Ishikawa (cell line): ENCODE data around the gene CACNA2D2.

Experiments used
- CEBPB ChIP-seq: IDR thresholded peaks from 2 replicates; pipeline ENCODE4 v1.6.1; 2012
- CREB1 ChIP-seq: IDR thresholded peaks from 2 replicates; pipeline ENCODE4 v1.6.1; 2012; ENCODE audit warnings: low read depth
- EGR1 ChIP-seq: IDR thresholded peaks from 2 replicates; pipeline ENCODE4 v1.6.1; 2012
- EP300 ChIP-seq: IDR thresholded peaks from 2 replicates; pipeline ENCODE4 v1.6.1; 2012; ENCODE audit warnings: borderline replicate concordance
- FOXM1 ChIP-seq: IDR thresholded peaks from 2 replicates; pipeline ENCODE4 v1.6.1; 2012; ENCODE audit warnings: low read depth, borderline replicate concordance
- NFIC ChIP-seq: IDR thresholded peaks from 2 replicates; pipeline ENCODE4 v1.6.1; 2012
- RAD21 ChIP-seq: IDR thresholded peaks from 2 replicates; pipeline ENCODE4 v1.6.1; 2012; ENCODE audit warnings: low read depth
- TAF1 ChIP-seq: IDR thresholded peaks from 2 replicates; pipeline ENCODE4 v1.6.1; 2012; ENCODE audit warnings: low read depth, mild to moderate bottlenecking
- TCF12 ChIP-seq: IDR thresholded peaks from 2 replicates; pipeline ENCODE4 v1.6.1; 2012; ENCODE audit warnings: low read depth
- TEAD4 ChIP-seq: IDR thresholded peaks from 2 replicates; pipeline ENCODE4 v1.6.1; 2012
- YY1 ChIP-seq: IDR thresholded peaks from 2 replicates; pipeline ENCODE4 v1.6.1; 2012; ENCODE audit warnings: low read depth
- ZBTB7A ChIP-seq: IDR thresholded peaks from 2 replicates; pipeline ENCODE4 v1.6.1; 2012; ENCODE audit warnings: low read depth
- TF ChIP-seq, protein P1 (sequence below): IDR thresholded peaks from 2 replicates; pipeline ENCODE4 v1.6.1; 2012; ENCODE audit warnings: low read depth, mild to moderate bottlenecking
- TF ChIP-seq, protein P2 (sequence below): IDR thresholded peaks from 2 replicates; pipeline ENCODE4 v1.6.1; 2012
- TF ChIP-seq, protein P3 (sequence below): IDR thresholded peaks from 2 replicates; pipeline ENCODE4 v1.6.1; 2012

CACNA2D2 gene

DNA sequence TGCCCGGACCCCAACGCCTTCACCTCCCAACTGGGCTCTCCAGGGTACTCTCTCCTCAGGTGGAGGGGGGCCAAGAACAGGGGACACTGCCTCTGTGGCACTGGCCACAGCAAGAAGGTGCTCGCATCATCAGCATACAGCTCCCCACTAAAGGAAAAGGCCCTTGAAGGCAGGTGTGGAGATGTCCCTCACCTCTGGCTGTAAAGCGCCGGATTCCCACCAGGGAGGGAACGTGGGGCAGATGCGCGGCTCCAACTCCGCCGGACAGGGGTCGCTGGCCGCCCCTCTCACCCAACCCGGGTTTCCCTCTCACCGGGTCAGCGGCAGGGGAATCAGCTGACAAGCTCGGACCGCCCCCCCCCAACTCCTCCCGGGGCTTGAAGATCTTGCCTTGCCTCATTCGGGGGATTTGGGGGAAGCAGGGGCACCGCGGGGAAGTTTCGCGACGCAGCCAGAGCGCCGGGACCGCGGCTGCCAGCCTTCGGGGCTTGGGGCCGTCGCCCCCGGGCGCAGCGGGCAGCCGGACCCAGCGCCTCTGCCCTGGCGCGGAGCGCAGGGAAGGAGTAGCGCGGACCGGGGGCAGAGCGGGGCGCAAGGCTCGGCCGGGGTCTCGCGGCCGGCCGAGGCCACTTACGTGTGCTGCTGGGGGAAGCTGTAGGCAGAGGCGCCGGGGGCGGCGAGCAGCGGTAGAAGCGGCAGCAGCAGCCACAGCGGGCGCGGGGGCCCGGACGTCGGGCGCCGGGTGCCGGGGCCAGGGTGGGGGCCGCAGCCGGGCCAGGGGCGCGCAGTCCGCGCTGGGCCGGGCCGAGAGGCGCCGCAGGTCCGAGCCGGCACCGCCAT is 630 bp downstream of the CACNA2D2 start:
- TF ChIP-seq CREB1 (no peak), ZBTB7A (peak; percentile 69; the same call in 1 of the 2 replicates), NFIC (no peak)

DNA sequence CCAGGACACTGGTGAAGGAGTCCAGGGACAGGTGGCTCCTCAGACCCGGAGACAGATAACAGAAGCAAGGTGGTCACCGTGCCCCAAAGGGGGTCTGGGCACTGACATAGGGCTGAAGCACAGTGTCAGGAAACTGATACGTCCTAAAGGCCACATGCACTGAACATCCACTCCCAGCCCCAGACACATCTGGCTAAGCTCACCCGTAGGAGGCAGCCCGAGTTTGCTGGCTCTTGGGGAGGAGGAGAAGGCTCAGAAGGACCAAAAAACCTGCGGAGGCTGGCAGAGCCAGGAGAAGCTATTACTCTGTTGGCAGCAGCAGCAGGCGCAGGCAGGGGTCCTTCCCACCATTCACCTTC is 1.2 kb downstream of the CACNA2D2 start:
- TF ChIP-seq, protein P1, sequence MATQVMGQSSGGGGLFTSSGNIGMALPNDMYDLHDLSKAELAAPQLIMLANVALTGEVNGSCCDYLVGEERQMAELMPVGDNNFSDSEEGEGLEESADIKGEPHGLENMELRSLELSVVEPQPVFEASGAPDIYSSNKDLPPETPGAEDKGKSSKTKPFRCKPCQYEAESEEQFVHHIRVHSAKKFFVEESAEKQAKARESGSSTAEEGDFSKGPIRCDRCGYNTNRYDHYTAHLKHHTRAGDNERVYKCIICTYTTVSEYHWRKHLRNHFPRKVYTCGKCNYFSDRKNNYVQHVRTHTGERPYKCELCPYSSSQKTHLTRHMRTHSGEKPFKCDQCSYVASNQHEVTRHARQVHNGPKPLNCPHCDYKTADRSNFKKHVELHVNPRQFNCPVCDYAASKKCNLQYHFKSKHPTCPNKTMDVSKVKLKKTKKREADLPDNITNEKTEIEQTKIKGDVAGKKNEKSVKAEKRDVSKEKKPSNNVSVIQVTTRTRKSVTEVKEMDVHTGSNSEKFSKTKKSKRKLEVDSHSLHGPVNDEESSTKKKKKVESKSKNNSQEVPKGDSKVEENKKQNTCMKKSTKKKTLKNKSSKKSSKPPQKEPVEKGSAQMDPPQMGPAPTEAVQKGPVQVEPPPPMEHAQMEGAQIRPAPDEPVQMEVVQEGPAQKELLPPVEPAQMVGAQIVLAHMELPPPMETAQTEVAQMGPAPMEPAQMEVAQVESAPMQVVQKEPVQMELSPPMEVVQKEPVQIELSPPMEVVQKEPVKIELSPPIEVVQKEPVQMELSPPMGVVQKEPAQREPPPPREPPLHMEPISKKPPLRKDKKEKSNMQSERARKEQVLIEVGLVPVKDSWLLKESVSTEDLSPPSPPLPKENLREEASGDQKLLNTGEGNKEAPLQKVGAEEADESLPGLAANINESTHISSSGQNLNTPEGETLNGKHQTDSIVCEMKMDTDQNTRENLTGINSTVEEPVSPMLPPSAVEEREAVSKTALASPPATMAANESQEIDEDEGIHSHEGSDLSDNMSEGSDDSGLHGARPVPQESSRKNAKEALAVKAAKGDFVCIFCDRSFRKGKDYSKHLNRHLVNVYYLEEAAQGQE: no peak
- no peak for TF ChIP-seq NFIC
- TF ChIP-seq EP300: no peak
- TF ChIP-seq EGR1: no peak

DNA sequence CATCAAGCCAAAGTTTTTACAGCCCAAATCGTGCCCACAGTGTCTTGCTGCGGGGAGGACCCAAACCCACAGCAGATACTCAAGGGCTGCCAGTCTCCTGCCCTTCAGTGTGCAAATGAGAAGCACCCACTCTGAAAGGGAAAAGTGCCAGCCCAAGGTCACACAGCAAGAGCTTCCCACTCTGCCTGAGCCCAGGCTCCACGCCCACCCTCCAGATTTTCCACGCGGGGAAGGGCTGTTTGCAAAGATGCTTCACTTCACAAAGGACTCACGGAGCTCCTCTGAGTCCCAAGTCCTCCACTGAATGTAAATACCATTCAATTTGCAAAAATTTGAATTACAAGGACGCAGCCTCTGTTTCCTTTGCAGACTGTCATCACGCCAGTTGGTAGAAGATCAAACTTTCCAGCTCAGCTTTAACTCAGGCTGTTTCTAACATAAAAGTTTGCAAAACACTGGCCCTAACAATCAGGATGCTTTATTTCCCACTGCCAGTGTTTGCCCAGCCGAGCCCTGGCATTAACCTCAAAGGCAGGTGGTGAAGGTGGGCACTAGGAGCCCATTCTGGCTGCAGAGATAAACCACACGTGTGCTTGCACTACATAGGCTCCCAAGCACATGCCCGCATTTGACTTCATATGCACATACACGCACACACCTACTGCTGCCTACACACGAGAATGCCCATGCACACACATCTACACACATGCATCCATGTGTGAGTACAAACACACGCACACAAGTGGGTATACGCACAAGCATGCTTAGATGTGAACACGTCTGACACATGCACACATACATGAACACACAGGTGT is 7.6 kb downstream of the CACNA2D2 start:
- TF ChIP-seq TCF12 (no peak), EGR1 (no peak), TAF1 (no peak), YY1 (no peak), ZBTB7A (no peak), CEBPB (no peak), NFIC (no peak), CREB1 (no peak), FOXM1 (no peak), RAD21 (no peak), EP300 (no peak), TEAD4 (no peak)
- TF ChIP-seq, protein P2, sequence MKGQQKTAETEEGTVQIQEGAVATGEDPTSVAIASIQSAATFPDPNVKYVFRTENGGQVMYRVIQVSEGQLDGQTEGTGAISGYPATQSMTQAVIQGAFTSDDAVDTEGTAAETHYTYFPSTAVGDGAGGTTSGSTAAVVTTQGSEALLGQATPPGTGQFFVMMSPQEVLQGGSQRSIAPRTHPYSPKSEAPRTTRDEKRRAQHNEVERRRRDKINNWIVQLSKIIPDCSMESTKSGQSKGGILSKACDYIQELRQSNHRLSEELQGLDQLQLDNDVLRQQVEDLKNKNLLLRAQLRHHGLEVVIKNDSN: no peak
- TF ChIP-seq, protein P1: no peak
- TF ChIP-seq, protein P3, sequence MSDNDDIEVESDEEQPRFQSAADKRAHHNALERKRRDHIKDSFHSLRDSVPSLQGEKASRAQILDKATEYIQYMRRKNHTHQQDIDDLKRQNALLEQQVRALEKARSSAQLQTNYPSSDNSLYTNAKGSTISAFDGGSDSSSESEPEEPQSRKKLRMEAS: no peak

DNA sequence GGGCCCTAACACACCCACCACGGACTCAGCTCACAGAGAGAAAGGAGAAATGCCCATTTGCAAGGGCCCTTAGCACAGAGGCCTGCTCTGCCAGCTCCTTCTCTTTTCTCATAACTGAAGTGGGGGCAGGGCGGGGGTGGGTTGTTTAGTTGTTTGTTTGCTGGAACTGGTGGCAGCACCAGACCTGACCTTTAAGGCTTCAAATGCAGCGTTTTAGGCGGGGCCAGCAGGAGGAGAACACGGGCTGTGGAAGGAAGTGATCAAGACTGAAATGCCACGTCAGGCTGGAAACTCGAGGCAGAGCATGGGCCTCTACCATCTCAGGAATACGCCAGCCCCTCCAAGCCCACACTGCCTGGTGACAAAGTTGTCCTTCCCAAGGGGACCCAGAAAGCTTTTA is 9.3 kb downstream of the CACNA2D2 start:
- TF ChIP-seq, protein P2: no peak
- TF ChIP-seq TCF12: no peak
- TF ChIP-seq CREB1: no peak
- TF ChIP-seq RAD21: no peak
- no peak for TF ChIP-seq ZBTB7A
- TF ChIP-seq EGR1: no peak
- TF ChIP-seq CEBPB: no peak
- TF ChIP-seq, protein P1: no peak
- TF ChIP-seq FOXM1: no peak
- TF ChIP-seq TEAD4: no peak
- TF ChIP-seq, protein P3: no peak
- no peak for TF ChIP-seq NFIC
- TF ChIP-seq YY1: no peak
- TF ChIP-seq TAF1: no peak
